GM12873 (cell line): ENCODE results near the gene AGPAT4.
A peak's percentile ranks its signal among the peaks of the same experiment; 100 is the strongest.

ENCODE experiments used
- CTCF ChIP-seq: IDR thresholded peaks from 2 replicates; pipeline ENCODE4 v1.5.1; 2012; ENCODE audit warnings: low read depth, mild to moderate bottlenecking, moderate library complexity, low read length, control low read depth; ENCODE audit not compliant: insufficient read depth; ENCODE audit errors: missing control alignments

Gene AGPAT4

GRCh38 chr6:161104966-161105365 lies 168.9 kb downstream of the AGPAT4 start:
- no peak for TF ChIP-seq CTCF

GRCh38 chr6:161103475-161103874 lies 170.4 kb downstream of the AGPAT4 start:
- TF ChIP-seq CTCF: no peak

GRCh38 chr6:161101517-161101916 lies 172.3 kb downstream of the AGPAT4 start:
- peak; percentile 24 for TF ChIP-seq CTCF

- TF ChIP-seq CTCF: no peak
These were observed 173.8 kb downstream of the AGPAT4 start for GRCh38 chr6:161100072-161100471.

- TF ChIP-seq CTCF: no peak
These were observed 177.9 kb downstream of the AGPAT4 start for GRCh38 chr6:161095916-161096315.

GRCh38 chr6:161094955-161095354 lies 178.9 kb downstream of the AGPAT4 start:
- no peak for TF ChIP-seq CTCF

GRCh38 chr6:161091972-161092701 lies 181.7 kb downstream of the AGPAT4 start:
- TF ChIP-seq CTCF: no peak
